ENCODE measurements around the gene FAM181B. TPM values are rescaled to one million over a fixed set of nuclear protein-coding genes. Genes with fewer than 3 reads are reported as not detected.

Gene FAM181B
- total RNA-seq, 1 experiment from 2014 or later = not detected

DNA sequence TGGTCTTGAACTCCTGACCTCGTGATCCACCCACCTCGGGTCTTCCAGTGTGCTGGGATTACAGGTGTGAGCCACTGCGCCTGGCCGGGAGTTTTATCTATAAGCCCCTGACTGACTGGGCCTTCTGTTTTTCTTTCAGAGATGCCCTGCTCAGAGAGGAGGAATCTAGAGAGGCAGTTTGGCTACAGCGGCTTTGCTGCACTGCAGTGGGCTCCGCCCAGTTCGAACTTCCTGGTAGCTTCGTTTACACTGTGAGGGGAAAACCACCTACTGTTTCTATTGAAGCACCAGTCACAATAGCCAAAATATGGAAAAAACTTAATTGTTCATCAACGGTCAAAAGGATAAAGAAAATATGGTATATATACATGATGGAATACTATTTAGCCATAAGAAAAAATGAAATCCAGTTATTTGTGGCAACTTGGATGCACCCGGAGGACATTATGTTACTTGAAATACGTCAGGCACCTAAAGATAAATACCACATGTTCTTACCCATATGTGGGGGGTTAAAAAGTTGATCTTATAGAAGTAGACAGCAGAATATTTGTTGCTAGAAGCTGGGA, 31.9 kb upstream of the FAM181B start:
- H3K9me2 ChIP-seq (replicated peaks; ENCODE audit: insufficient read depth, low read length) = no peaks in the 10 kb centered on the region
- no peak overlapping the region for H3K4me2 ChIP-seq (ENCODE audit: low read depth, low read length, poor library complexity, severe bottlenecking)
- no peak overlapping the region for H2AFZ ChIP-seq (ENCODE audit: low read length)
- H3K27ac ChIP-seq (ENCODE audit: low read length) = no peak overlapping the region
- H3K9ac ChIP-seq (ENCODE audit: low read length) = no peak overlapping the region
- DNase-seq = no peak
- H3K4me3 ChIP-seq (ENCODE audit: low read length) = no peak overlapping the region
- no peaks in the 10 kb centered on the region for H4K20me1 ChIP-seq (ENCODE audit: insufficient read depth, low read depth, low read length)
- H3K79me2 ChIP-seq (ENCODE audit: low read length) = no peaks in the 10 kb centered on the region
- no peaks in the 10 kb centered on the region for H3K36me3 ChIP-seq (ENCODE audit: insufficient read depth, low read length)
- H3K4me1 ChIP-seq (ENCODE audit: low read length) = no peaks in the 10 kb centered on the region
- H3K27me3 ChIP-seq (ENCODE audit: low read length) = no peaks in the 10 kb centered on the region
- H3K9me3 ChIP-seq (ENCODE audit: low read length) = no peaks in the 10 kb centered on the region

DNA sequence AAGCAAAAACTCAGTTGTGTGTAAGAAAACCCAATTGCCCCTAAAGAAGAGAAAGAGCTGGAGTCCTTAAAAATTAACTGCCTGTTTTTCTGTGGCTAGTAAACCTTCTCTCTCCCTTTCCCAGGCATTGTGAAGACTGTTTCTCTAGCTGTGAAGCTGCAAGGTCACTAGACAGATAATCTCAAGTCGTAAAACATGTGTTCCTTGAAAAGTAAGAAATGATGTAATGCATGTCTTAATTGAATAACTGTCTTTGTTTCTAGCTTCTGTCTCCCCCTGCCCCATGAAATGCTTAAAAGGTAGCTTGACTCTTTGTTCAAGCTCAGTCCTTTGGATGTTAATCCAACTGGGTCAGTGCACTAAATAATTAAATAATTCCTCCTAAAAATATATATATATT, 29.5 kb upstream of the FAM181B start:
- H3K4me3 ChIP-seq (ENCODE audit: low read length) = no peak overlapping the region
- H3K9ac ChIP-seq (ENCODE audit: low read length) = no peak overlapping the region
- no peaks in the 10 kb centered on the region for H3K27me3 ChIP-seq (ENCODE audit: low read length)
- H4K20me1 ChIP-seq (ENCODE audit: insufficient read depth, low read depth, low read length) = no peaks in the 10 kb centered on the region
- no peaks in the 10 kb centered on the region for H3K79me2 ChIP-seq (ENCODE audit: low read length)
- no peak overlapping the region for H2AFZ ChIP-seq (ENCODE audit: low read length)
- H3K36me3 ChIP-seq (ENCODE audit: insufficient read depth, low read length) = no peaks in the 10 kb centered on the region
- no peaks in the 10 kb centered on the region for H3K9me3 ChIP-seq (ENCODE audit: low read length)
- no peaks in the 10 kb centered on the region for H3K9me2 ChIP-seq (replicated peaks; ENCODE audit: insufficient read depth, low read length)
- no peak overlapping the region for H3K27ac ChIP-seq (ENCODE audit: low read length)
- peaks cover 2% of the 10 kb centered on the region for H3K4me1 ChIP-seq (ENCODE audit: low read length)
- no peak for DNase-seq
- no peak overlapping the region for H3K4me2 ChIP-seq (ENCODE audit: low read depth, low read length, poor library complexity, severe bottlenecking)

DNA sequence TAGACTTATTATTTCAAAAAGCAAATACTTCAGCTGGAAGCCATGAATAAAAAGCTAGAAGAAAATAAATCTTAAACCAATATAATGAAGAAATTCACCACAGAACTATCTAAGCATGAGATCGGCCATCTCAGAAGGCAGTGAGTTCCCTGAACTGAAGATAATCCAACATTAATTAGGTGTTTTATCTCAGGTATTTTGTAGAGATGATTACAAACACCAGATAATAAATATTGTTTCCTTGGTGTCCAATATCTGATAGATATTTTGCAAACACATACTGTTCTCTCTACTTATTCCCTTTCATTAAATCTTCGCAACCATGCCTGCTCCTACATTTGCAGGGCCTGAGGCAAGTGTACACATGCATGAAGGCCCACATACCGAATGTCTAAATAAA, 26.0 kb upstream of the FAM181B start:
- no peaks in the 10 kb centered on the region for H3K36me3 ChIP-seq (ENCODE audit: insufficient read depth, low read length)
- no peak overlapping the region for H2AFZ ChIP-seq (ENCODE audit: low read length)
- H3K9me3 ChIP-seq (ENCODE audit: low read length) = no peaks in the 10 kb centered on the region
- H3K79me2 ChIP-seq (ENCODE audit: low read length) = no peaks in the 10 kb centered on the region
- H3K4me3 ChIP-seq (ENCODE audit: low read length) = no peak overlapping the region
- no peak for DNase-seq
- no peak overlapping the region for H3K9ac ChIP-seq (ENCODE audit: low read length)
- peaks cover 29% of the 10 kb centered on the region for H3K4me1 ChIP-seq (ENCODE audit: low read length)
- no peaks in the 10 kb centered on the region for H3K9me2 ChIP-seq (replicated peaks; ENCODE audit: insufficient read depth, low read length)
- 0 out of 2 replicates have a peak, but pooled peaks cover 3% of the 10 kb centered on the region for H3K27me3 ChIP-seq (ENCODE audit: low read length)
- no peak overlapping the region for H3K27ac ChIP-seq (ENCODE audit: low read length)
- no peak overlapping the region for H3K4me2 ChIP-seq (ENCODE audit: low read depth, low read length, poor library complexity, severe bottlenecking)
- no peaks in the 10 kb centered on the region for H4K20me1 ChIP-seq (ENCODE audit: insufficient read depth, low read depth, low read length)

DNA sequence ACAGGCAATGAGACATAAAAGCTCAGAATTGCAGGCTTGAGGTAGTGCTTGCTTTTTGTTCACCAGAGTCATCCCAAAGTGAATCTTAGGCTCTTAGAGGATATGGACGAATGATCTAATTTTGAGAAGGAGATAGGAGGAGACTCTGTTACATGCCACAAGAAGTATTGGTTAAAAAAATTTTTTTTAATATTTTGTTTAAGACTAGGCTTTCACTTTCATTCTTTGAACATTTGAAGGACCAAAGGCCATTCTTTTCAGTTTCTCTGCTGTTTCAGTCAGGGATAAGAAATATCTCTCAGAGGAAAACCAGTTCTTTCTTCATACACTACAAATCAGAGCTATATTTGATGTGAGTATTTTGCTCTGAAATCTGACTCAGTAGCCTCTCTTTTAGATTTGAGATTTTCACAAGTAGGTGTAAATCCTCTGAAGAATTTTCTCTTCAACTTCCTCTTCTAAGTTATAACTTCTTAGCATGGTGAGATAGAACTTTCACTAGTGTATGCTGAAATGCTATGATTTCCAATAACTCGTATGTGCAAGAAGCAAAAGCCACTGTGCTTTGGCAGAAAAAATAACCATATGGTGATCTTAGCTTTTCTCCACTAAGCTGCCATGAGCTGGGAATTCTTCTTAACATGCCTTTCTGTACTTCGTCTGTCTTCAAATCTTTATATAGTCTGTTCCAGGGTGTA, 24.1 kb upstream of the FAM181B start:
- H2AFZ ChIP-seq (ENCODE audit: low read length) = 0 out of 2 replicates have a peak overlapping the region, but pooled peaks have one; percentile 9
- no peaks in the 10 kb centered on the region for H3K9me2 ChIP-seq (replicated peaks; ENCODE audit: insufficient read depth, low read length)
- no peaks in the 10 kb centered on the region for H3K79me2 ChIP-seq (ENCODE audit: low read length)
- H3K36me3 ChIP-seq (ENCODE audit: insufficient read depth, low read length) = no peaks in the 10 kb centered on the region
- H3K9me3 ChIP-seq (ENCODE audit: low read length) = no peaks in the 10 kb centered on the region
- H3K4me2 ChIP-seq (ENCODE audit: low read depth, low read length, poor library complexity, severe bottlenecking) = peak overlapping the region; percentile 38
- H3K4me1 ChIP-seq (ENCODE audit: low read length) = peaks cover 29% of the 10 kb centered on the region
- H3K4me3 ChIP-seq (ENCODE audit: low read length) = no peak overlapping the region
- no peaks in the 10 kb centered on the region for H4K20me1 ChIP-seq (ENCODE audit: insufficient read depth, low read depth, low read length)
- no peak overlapping the region for H3K27ac ChIP-seq (ENCODE audit: low read length)
- H3K27me3 ChIP-seq (ENCODE audit: low read length) = 0 out of 2 replicates have a peak, but pooled peaks cover 3% of the 10 kb centered on the region
- peak; percentile 54 for DNase-seq
- no peak overlapping the region for H3K9ac ChIP-seq (ENCODE audit: low read length)

DNA sequence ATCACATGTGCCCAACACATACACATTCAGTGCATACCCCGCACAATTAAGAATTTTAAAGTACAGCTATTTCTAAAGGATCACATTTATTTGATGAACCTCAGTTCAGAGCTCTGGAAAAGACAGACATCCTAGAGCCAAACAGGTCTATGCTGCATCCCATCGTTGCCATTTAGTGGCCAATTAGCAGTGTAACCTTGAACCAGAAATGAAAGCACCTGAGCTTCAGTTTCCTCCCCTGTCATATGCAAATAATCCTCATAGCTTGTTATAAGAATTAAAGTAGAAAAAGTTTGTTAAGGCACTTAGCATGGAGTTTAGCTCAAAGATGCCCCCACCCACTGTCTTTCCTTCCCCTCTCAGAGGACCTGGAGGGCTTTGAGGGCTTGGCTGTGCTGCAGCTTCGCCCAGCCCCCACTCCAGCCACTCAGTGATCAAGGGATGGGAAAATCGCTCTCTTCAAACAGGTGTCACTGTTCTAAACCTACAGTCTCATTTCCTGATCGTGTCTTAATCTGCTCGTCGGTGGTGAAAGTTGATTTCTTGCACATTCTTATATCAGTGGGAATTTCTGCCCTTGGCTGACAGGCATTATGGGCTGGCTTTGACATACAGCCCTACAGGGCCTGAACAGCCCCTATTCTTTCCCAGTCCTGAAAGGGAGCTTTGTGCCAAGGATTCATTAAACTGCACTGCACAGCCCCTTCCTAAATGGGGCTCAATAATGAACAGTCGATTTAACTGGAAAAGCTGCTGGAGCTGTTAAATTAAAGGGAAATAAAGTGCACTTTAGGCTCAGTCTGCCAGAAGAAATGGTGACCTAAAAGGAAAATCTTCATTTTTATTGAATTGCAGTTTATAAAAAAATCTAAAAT, 23.3 kb upstream of the FAM181B start:
- Histone ChIP-seq H3K27ac (ENCODE audit: low read length) (no peak overlapping the region), H3K9me3 (ENCODE audit: low read length) (no peaks in the 10 kb centered on the region), H4K20me1 (ENCODE audit: insufficient read depth, low read depth, low read length) (no peaks in the 10 kb centered on the region), H3K4me3 (ENCODE audit: low read length) (peak overlapping the region; percentile 1; the same call in 1 of the 2 replicates), H3K27me3 (ENCODE audit: low read length) (0 out of 2 replicates have a peak, but pooled peaks cover 3% of the 10 kb centered on the region), H3K9ac (ENCODE audit: low read length) (no peak overlapping the region), H3K4me1 (ENCODE audit: low read length) (peaks cover 29% of the 10 kb centered on the region), H3K79me2 (ENCODE audit: low read length) (no peaks in the 10 kb centered on the region), H3K4me2 (ENCODE audit: low read depth, low read length, poor library complexity, severe bottlenecking) (peak overlapping the region; percentile 38), H3K36me3 (ENCODE audit: insufficient read depth, low read length) (no peaks in the 10 kb centered on the region), H3K9me2 (replicated peaks; ENCODE audit: insufficient read depth, low read length) (no peaks in the 10 kb centered on the region), H2AFZ (ENCODE audit: low read length) (no peak overlapping the region)
- DNase-seq = no peak

DNA sequence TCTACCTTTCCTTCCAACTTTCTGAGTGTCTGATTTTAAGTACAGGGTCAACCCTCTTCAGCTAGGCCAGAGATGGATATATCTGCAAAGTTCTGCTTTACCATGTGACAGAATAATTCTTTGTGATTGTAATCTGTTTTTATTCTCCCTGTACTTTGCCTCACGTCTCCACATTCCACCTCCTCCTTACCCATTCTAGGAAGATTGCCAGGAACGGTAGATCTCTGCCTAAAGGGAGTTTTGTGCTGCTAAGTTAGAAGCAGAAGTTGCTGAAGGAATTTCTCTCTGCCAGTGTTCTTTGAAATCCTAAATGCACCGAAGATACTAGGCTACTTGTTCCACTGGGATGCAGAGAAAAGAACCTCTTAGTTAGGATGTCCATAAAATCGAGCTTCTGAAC, 20.7 kb upstream of the FAM181B start:
- H3K27ac ChIP-seq (ENCODE audit: low read length) = no peak overlapping the region
- no peak overlapping the region for H3K9ac ChIP-seq (ENCODE audit: low read length)
- H3K4me2 ChIP-seq (ENCODE audit: low read depth, low read length, poor library complexity, severe bottlenecking) = no peak overlapping the region
- DNase-seq = no peak
- H3K9me2 ChIP-seq (replicated peaks; ENCODE audit: insufficient read depth, low read length) = no peaks in the 10 kb centered on the region
- 0 out of 2 replicates have a peak, but pooled peaks cover 3% of the 10 kb centered on the region for H3K27me3 ChIP-seq (ENCODE audit: low read length)
- H3K36me3 ChIP-seq (ENCODE audit: insufficient read depth, low read length) = no peaks in the 10 kb centered on the region
- H3K79me2 ChIP-seq (ENCODE audit: low read length) = no peaks in the 10 kb centered on the region
- H2AFZ ChIP-seq (ENCODE audit: low read length) = no peak overlapping the region
- no peak overlapping the region for H3K4me3 ChIP-seq (ENCODE audit: low read length)
- H3K4me1 ChIP-seq (ENCODE audit: low read length) = peaks cover 35% of the 10 kb centered on the region
- no peaks in the 10 kb centered on the region for H3K9me3 ChIP-seq (ENCODE audit: low read length)
- H4K20me1 ChIP-seq (ENCODE audit: insufficient read depth, low read depth, low read length) = no peaks in the 10 kb centered on the region

DNA sequence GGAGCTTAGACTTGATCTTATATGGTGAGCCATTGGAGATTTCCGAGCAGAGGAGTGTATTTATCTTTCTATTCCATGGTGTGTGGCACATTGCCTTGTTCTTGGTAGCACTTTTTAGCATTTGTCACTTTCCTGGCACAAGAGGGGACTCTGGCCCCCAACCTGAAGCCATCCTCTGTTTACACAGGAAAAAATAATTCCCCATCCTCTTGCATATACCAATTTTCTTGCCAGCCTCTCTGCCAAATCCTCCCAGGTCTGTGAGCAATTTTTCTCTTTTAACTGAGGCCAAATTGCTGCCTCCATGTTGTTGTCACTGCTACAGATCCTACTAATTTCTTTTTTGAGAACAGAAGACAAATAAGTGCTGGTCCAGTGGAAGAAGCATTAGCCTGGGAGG, 20.3 kb upstream of the FAM181B start:
- DNase-seq = no peak

DNA sequence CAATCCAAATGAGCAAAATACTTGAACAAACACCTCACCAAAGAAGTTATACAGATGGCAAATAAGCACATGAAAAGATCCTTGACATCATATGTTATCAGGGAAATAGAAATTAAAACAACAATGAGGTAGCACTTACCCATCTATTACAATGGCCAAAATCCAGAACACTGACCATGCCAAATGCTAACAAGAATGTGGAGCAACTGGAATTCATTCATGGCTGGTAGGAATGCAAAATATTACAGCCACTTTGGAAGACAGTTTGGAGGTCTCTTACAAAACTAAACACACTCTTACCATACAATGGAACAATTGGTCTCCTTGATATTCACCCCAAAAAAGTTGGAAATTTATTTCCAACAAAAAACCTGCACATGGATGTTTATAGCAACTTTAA, 19.1 kb upstream of the FAM181B start:
- Histone ChIP-seq H3K79me2 (ENCODE audit: low read length) (no peaks in the 10 kb centered on the region), H3K27ac (ENCODE audit: low read length) (no peak overlapping the region), H3K4me1 (ENCODE audit: low read length) (peaks cover 30% of the 10 kb centered on the region), H3K36me3 (ENCODE audit: insufficient read depth, low read length) (no peaks in the 10 kb centered on the region), H2AFZ (ENCODE audit: low read length) (no peak overlapping the region), H3K9ac (ENCODE audit: low read length) (no peak overlapping the region), H3K4me3 (ENCODE audit: low read length) (no peak overlapping the region), H3K27me3 (ENCODE audit: low read length) (0 out of 2 replicates have a peak, but pooled peaks cover 3% of the 10 kb centered on the region), H3K9me2 (replicated peaks; ENCODE audit: insufficient read depth, low read length) (no peaks in the 10 kb centered on the region), H4K20me1 (ENCODE audit: insufficient read depth, low read depth, low read length) (no peaks in the 10 kb centered on the region), H3K4me2 (ENCODE audit: low read depth, low read length, poor library complexity, severe bottlenecking) (no peak overlapping the region), H3K9me3 (ENCODE audit: low read length) (no peaks in the 10 kb centered on the region)
- DNase-seq = no peak

More for the DNA sequence above, 20.3 kb upstream of the FAM181B start:
- Histone ChIP-seq H3K27ac (ENCODE audit: low read length) (no peak overlapping the region), H2AFZ (ENCODE audit: low read length) (no peak overlapping the region), H3K9me3 (ENCODE audit: low read length) (no peaks in the 10 kb centered on the region), H3K36me3 (ENCODE audit: insufficient read depth, low read length) (no peaks in the 10 kb centered on the region), H3K9me2 (replicated peaks; ENCODE audit: insufficient read depth, low read length) (no peaks in the 10 kb centered on the region), H4K20me1 (ENCODE audit: insufficient read depth, low read depth, low read length) (no peaks in the 10 kb centered on the region), H3K4me1 (ENCODE audit: low read length) (peaks cover 35% of the 10 kb centered on the region), H3K79me2 (ENCODE audit: low read length) (no peaks in the 10 kb centered on the region), H3K27me3 (ENCODE audit: low read length) (0 out of 2 replicates have a peak, but pooled peaks cover 3% of the 10 kb centered on the region), H3K4me2 (ENCODE audit: low read depth, low read length, poor library complexity, severe bottlenecking) (no peak overlapping the region), H3K4me3 (ENCODE audit: low read length) (no peak overlapping the region), H3K9ac (ENCODE audit: low read length) (no peak overlapping the region)

Measured in Karpas-422 (cell line).